GM21529 (cell line): ENCODE measurements around the gene GJE1.

Experiments used
- ATAC-seq: cut with Tn5 transposase; IDR thresholded peaks from one replicate; pipeline ENCODE4 v1.9.1; 2021; ENCODE audit not compliant: unreplicated experiment

The GJE1 gene

GRCh38 chr6:142162780-142163179 is 30.1 kb downstream of the GJE1 start:
- no peak for ATAC-seq

DNA sequence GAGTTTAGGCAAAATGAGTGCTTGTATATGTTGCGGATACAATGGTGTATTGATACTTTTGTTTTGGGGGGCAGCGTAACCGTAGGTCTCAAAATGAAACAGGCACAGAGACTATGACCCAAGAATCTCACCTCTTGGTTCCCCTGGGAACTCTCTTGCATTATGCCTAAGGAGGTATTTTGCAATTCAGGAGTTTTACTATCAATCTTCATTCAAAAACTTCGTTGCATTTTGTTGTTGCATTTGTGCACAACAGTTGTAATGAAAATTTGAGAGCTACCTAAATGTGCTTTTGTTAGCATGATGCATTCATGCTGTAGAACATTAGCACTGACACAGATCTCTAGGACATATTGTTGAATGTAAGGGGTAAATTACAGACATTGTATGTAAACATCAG is 32.5 kb downstream of the GJE1 start:
- no peak for ATAC-seq

DNA sequence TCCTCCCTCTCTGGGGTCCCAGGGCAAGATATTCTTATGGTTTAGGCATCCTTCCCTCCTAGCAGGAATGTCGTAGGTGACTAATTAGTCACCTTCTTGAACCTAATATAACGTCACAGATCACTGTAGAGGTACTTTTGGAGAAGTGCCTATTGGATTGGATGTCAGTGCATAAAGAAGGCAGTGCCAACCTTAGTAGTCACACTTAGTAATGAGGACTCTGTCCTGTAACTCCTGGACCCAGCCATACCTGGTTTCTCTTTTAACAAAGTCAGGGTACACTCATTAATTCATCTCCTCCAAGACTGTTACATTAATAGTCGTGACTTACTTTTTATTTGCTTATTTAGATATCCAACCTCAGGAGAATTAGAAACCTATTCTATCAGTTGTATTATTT is 34.3 kb downstream of the GJE1 start:
- ATAC-seq = no peak

GRCh38 chr6:142167486-142167885 is 34.8 kb downstream of the GJE1 start:
- no peak for ATAC-seq

DNA sequence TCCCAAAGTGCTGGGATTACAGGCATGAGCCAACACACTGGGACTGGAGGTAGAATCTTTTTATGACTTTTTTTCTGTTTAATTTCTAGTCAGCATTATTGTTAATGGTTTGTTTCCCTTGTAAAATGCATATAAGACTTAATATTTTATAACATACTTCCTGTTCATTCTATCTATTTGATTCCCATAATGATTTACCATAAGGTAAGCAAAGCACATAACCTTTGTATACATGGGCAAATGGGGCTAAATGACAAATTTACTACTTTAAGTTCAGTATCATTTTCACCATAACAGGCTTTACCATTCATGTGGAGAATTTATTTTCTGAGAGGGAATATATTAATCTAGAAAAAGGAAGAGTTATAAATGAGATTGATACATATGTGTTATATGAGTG is 38.6 kb downstream of the GJE1 start:
- no peak for ATAC-seq

GRCh38 chr6:142172758-142173157 is 40.0 kb downstream of the GJE1 start:
- no peak for ATAC-seq

DNA sequence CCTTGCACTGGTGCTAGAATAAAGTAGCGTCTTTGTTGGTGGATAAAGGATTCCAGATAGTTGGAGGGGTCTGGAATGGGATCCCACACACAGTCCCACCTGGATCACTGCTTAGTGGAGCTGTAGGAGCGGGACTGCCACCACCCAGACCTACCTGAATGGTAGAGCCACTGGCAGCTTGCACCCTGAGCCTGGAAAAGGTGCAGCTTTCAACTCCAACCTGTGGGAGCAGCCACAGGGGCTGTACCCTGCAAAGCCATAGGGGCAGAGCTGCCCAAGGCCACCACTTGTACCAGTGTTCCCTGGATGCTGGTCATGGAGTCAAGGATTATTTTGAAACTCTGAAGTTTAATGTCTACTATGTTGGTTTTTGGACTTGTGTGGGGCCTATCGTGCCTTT is 41.3 kb downstream of the GJE1 start:
- no peak for ATAC-seq

- no peak for ATAC-seq
These were observed 42.0 kb downstream of the GJE1 start for GRCh38 chr6:142174703-142175102.

DNA sequence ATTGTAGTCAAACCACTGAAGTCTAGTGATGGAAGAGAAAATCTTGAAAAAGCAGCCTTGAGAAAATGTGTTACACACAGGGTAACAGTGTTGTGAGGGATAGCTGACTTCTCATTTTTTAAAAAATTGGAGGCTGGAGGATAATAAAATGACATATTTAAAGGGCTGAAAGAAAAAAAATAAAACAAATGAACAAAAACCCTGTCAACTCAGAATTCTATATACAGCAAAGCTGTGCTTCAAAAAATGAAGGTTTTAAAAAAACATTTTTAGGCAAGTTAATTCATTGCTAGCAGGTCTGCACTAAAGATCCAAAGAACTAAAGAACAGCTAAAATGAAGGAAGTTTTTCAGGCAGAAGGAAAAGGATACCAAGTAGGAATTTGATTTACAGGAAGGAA is 45.4 kb downstream of the GJE1 start:
- ATAC-seq = no peak

- no peak for ATAC-seq
These were observed 49.3 kb downstream of the GJE1 start for GRCh38 chr6:142182004-142182403.

DNA sequence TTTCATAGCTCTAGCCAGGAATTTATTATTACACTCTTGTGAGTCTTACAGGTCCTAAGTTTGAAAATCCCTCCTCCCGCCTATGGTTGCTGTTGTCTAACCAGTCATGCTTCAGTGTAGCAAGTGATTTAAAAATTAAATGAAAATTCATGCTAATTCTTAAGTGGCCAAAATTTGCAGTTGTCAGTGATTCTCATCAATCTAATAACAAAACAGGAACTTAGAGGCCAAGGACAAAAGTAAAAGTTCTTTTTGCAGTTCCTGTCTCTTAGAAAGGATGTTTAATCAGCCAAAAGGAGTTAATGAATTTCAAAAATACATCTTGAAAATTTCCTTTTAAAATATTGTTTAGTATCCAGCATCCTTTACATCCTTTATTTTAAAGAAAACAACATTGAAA is 50.6 kb downstream of the GJE1 start:
- no peak for ATAC-seq

- ATAC-seq = no peak
These were observed 51.6 kb downstream of the GJE1 start for GRCh38 chr6:142184307-142184706.
